ENCODE data around the gene LMF1.
A peak's percentile ranks its signal among the peaks of the same experiment; 100 is the strongest.
"Not testable (repeated sequence)": the region's sequence is repeated elsewhere in the genome, so short reads cannot be mapped to it uniquely, and the experiment has no call there.

LMF1 gene

GRCh38 chr16:895371-895770, 75.4 kb downstream of the LMF1 start:
- no peak for DNase-seq
- no peak for ATAC-seq

GRCh38 chr16:894841-895240, 75.9 kb downstream of the LMF1 start:
- DNase-seq: peak; percentile 21
- ATAC-seq: no peak

GRCh38 chr16:894136-894535, 76.6 kb downstream of the LMF1 start:
- no peak for DNase-seq
- ATAC-seq: no peak

GRCh38 chr16:893360-893759, 77.4 kb downstream of the LMF1 start:
- DNase-seq (no peak), ATAC-seq (no peak)

GRCh38 chr16:892536-893255, 78.1 kb downstream of the LMF1 start:
- no peak for DNase-seq
- ATAC-seq: no peak

GRCh38 chr16:892006-892405, 78.8 kb downstream of the LMF1 start:
- ATAC-seq (no peak), DNase-seq (no peak)

- no peak for DNase-seq
- no peak for ATAC-seq
Measured at GRCh38 chr16:891353-891740, 79.4 kb downstream of the LMF1 start.

- ATAC-seq (no peak), DNase-seq (no peak)
Measured at GRCh38 chr16:890716-891352, 80.0 kb downstream of the LMF1 start.

GRCh38 chr16:890217-890616, 80.6 kb downstream of the LMF1 start:
- DNase-seq (no peak), ATAC-seq (no peak)

GRCh38 chr16:889586-889985, 81.2 kb downstream of the LMF1 start:
- ATAC-seq (no peak), DNase-seq (no peak)

GRCh38 chr16:888901-889570, 81.7 kb downstream of the LMF1 start:
- DNase-seq (no peak), ATAC-seq (no peak)

- not testable (repeated sequence) for DNase-seq, ATAC-seq
Measured at GRCh38 chr16:888456-888855, 82.3 kb downstream of the LMF1 start.

GRCh38 chr16:887846-888245, 82.9 kb downstream of the LMF1 start:
- no peak for ATAC-seq
- DNase-seq: no peak

- DNase-seq (no peak), ATAC-seq (no peak)
Measured at GRCh38 chr16:886802-887731, 83.7 kb downstream of the LMF1 start.

- no peak for DNase-seq
Measured at GRCh38 chr16:886084-886543, 84.7 kb downstream of the LMF1 start.

GRCh38 chr16:885391-885790, 85.4 kb downstream of the LMF1 start:
- no peak for DNase-seq

More at GRCh38 chr16:886084-886543, 84.7 kb downstream of the LMF1 start:
- ATAC-seq: no peak

GRCh38 chr16:884232-884631, 86.6 kb downstream of the LMF1 start:
- DNase-seq (no peak), ATAC-seq (no peak)

More at GRCh38 chr16:885391-885790, 85.4 kb downstream of the LMF1 start:
- no peak for ATAC-seq

- ATAC-seq (no peak), DNase-seq (no peak)
Measured at GRCh38 chr16:883781-884180, 87.0 kb downstream of the LMF1 start.

- ATAC-seq (no peak), DNase-seq (no peak)
Measured at GRCh38 chr16:883340-883739, 87.4 kb downstream of the LMF1 start.

GRCh38 chr16:882671-883070, 88.1 kb downstream of the LMF1 start:
- not testable (repeated sequence) for DNase-seq, ATAC-seq

GRCh38 chr16:882256-882655, 88.5 kb downstream of the LMF1 start:
- DNase-seq (no peak), ATAC-seq (no peak)

Measured in stimulated activated naive CD8-positive, alpha-beta T cell treated with anti-CD3 and anti-CD28 coated beads, Interleukin-15, Interleukin-2, amounts not matched to agents 100 U/mL and 50 U/mL, for 24 hours (primary cell).